Fibroblast of mammary gland (primary cell): ENCODE measurements around the gene CDT1.

Experiments
- DNase-seq: peaks from one replicate; pipeline ENCODE4 v3.0.0-alpha.2; 2010; ENCODE audit warnings: low read depth
- H3K4me3 ChIP-seq: 2 replicates; pipeline ENCODE4 v1.5.1; 2011; ENCODE audit warnings: low read depth, mild to moderate bottlenecking, low read length, moderate library complexity; ENCODE audit not compliant: control insufficient read depth
- CTCF ChIP-seq: conservative IDR thresholded peaks from 2 replicates; pipeline ENCODE4 v1.5.1; 2011; ENCODE audit warnings: low read depth, low read length, inconsistent platforms; ENCODE audit not compliant: control insufficient read depth, insufficient read depth

CDT1 gene

GRCh38 chr16:88805887-88806393 lies 2.4 kb downstream of the CDT1 start:
- no peak for DNase-seq
- no peak overlapping the region for H3K4me3 ChIP-seq
- TF ChIP-seq CTCF = no peak

- no peak for DNase-seq
- TF ChIP-seq CTCF = no peak
- H3K4me3 ChIP-seq = no peak overlapping the region
These were observed 3.0 kb downstream of the CDT1 start for GRCh38 chr16:88806491-88807111.

GRCh38 chr16:88807142-88807625 lies 3.6 kb downstream of the CDT1 start:
- no peak for TF ChIP-seq CTCF
- H3K4me3 ChIP-seq = no peak overlapping the region
- no peak for DNase-seq

- H3K4me3 ChIP-seq = no peak overlapping the region
- no peak for DNase-seq
- TF ChIP-seq CTCF = no peak
These were observed 4.3 kb downstream of the CDT1 start for GRCh38 chr16:88807626-88808453.

GRCh38 chr16:88809068-88809675 lies 5.6 kb downstream of the CDT1 start:
- DNase-seq = no peak
- no peak overlapping the region for H3K4me3 ChIP-seq
- TF ChIP-seq CTCF = no peak

- no peak for TF ChIP-seq CTCF
- no peak for DNase-seq
- H3K4me3 ChIP-seq = no peak overlapping the region
These were observed 6.1 kb downstream of the CDT1 start for GRCh38 chr16:88809676-88810165.
